ENCODE data around the gene COLGALT1.

DNA sequence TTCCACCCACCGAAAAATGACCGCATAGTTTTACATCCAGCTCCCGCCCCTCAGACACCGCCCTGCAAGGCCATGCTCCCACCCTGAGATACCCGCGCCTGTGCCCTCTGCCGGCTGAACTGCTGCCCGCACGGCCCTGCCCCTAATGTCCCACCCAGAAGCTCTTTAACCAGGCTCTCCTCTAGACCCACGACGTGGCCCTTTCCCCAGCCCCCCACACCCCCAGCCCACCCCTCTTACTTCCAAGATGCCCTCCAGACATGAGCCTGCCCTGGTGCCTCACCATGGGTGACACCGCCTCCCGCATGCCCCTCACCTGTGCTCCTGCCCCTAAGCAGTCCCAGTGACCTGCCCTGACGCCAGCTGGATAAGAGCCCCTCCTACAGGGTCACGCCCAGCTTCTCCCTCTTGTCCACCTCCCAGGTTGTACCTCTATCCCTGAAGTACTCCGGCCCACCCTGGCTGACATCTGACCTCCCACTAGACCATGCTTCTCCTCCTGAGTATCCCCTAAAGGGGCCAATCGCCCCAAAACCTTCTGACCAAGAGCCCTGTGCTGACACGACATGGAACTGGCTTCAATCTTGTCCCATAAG is 51.2 kb downstream of the COLGALT1 start:
- TF ChIP-seq, protein P1, sequence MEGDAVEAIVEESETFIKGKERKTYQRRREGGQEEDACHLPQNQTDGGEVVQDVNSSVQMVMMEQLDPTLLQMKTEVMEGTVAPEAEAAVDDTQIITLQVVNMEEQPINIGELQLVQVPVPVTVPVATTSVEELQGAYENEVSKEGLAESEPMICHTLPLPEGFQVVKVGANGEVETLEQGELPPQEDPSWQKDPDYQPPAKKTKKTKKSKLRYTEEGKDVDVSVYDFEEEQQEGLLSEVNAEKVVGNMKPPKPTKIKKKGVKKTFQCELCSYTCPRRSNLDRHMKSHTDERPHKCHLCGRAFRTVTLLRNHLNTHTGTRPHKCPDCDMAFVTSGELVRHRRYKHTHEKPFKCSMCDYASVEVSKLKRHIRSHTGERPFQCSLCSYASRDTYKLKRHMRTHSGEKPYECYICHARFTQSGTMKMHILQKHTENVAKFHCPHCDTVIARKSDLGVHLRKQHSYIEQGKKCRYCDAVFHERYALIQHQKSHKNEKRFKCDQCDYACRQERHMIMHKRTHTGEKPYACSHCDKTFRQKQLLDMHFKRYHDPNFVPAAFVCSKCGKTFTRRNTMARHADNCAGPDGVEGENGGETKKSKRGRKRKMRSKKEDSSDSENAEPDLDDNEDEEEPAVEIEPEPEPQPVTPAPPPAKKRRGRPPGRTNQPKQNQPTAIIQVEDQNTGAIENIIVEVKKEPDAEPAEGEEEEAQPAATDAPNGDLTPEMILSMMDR (IDR thresholded peaks at IDR 0.05; ENCODE audit: low read depth, low read length, poor library complexity, severe bottlenecking) = no peak
- no peak for TF ChIP-seq EZH2phosphoT487 (IDR thresholded peaks at IDR 0.05; ENCODE audit: borderline replicate concordance, low read length)
